Measurements from ENCODE around the gene HOXD3. TPM values are rescaled to one million over a fixed set of nuclear protein-coding genes. Genes with fewer than 3 reads are reported as not detected.

HOXD3 gene
- total RNA-seq, 1 donor from 2014 or later, result 0.27 TPM

- no peak for ATAC-seq
- no peak for DNase-seq
- intact Hi-C loops (cut with micrococcal nuclease), result no loop called here
Measured at GRCh38 chr2:176157499-176158185, 535 bp downstream of the HOXD3 start.

GRCh38 chr2:176158186-176158591, 1.1 kb downstream of the HOXD3 start:
- intact Hi-C loops (cut with micrococcal nuclease), result no loop called here
- no peak for ATAC-seq

GRCh38 chr2:176158855-176159662, 2.0 kb downstream of the HOXD3 start:
- no peak for DNase-seq
- intact Hi-C loops (cut with micrococcal nuclease), result no loop called here
- ATAC-seq, result no peak

More at GRCh38 chr2:176158186-176158591, 1.1 kb downstream of the HOXD3 start:
- DNase-seq, result no peak

GRCh38 chr2:176159663-176160250, 2.6 kb downstream of the HOXD3 start:
- ATAC-seq, result no peak
- DNase-seq, result no peak
- intact Hi-C loops (cut with micrococcal nuclease), result no loop called here

- ATAC-seq (no peak), DNase-seq (no peak)
- intact Hi-C loops (cut with micrococcal nuclease), result no loop called here
Measured at GRCh38 chr2:176160251-176160985, 3.3 kb downstream of the HOXD3 start.

GRCh38 chr2:176160986-176161824, 4.1 kb downstream of the HOXD3 start:
- intact Hi-C loops (cut with micrococcal nuclease), result no loop called here
- ATAC-seq, result no peak
- DNase-seq, result no peak

GRCh38 chr2:176161825-176162626, 4.9 kb downstream of the HOXD3 start:
- ATAC-seq (no peak), DNase-seq (no peak)
- intact Hi-C loops (cut with micrococcal nuclease), result no loop called here

- DNase-seq, result no peak
- intact Hi-C loops (cut with micrococcal nuclease), result no loop called here
- no peak for ATAC-seq
Measured at GRCh38 chr2:176162911-176163671, 6.0 kb downstream of the HOXD3 start.

- DNase-seq, result no peak
- intact Hi-C loops (cut with micrococcal nuclease), result no loop called here
- no peak for ATAC-seq
Measured at GRCh38 chr2:176163672-176164056, 6.6 kb downstream of the HOXD3 start.

- DNase-seq (no peak), ATAC-seq (no peak)
- intact Hi-C loops (cut with micrococcal nuclease), result no loop called here
Measured at GRCh38 chr2:176164201-176164600, 7.1 kb downstream of the HOXD3 start.

- ATAC-seq (no peak), DNase-seq (no peak)
- intact Hi-C loops (cut with micrococcal nuclease), result no loop called here
Measured at GRCh38 chr2:176164611-176165369, 7.7 kb downstream of the HOXD3 start.

- DNase-seq (no peak), ATAC-seq (no peak)
- intact Hi-C loops (cut with micrococcal nuclease), result no loop called here
Measured at GRCh38 chr2:176165370-176166050, 8.4 kb downstream of the HOXD3 start.

GRCh38 chr2:176166272-176166671, 9.2 kb downstream of the HOXD3 start:
- intact Hi-C loops (cut with micrococcal nuclease), result no loop called here
- DNase-seq (no peak), ATAC-seq (no peak)

GRCh38 chr2:176167398-176167797, 10.3 kb downstream of the HOXD3 start:
- no peak for DNase-seq
- no peak for ATAC-seq
- intact Hi-C loops (cut with micrococcal nuclease), result no loop called here

- ATAC-seq (no peak), DNase-seq (no peak)
- intact Hi-C loops (cut with micrococcal nuclease), result no loop called here
Measured at GRCh38 chr2:176169181-176169580, 12.1 kb downstream of the HOXD3 start.

GRCh38 chr2:176169711-176170110, 12.6 kb downstream of the HOXD3 start:
- DNase-seq (no peak), ATAC-seq (no peak)
- intact Hi-C loops (cut with micrococcal nuclease), result no loop called here

Data from left ventricle myocardium superior (tissue), 1 donor.